ENCODE results near the gene FGR.

- TF ChIP-seq CTCF (conservative IDR thresholded peaks at IDR 0.05; ENCODE audit: low read depth in 2 of 2) (no peak), REST (IDR thresholded peaks at IDR 0.05; ENCODE audit: unreplicated experiment) (no peak), EZH2 (IDR thresholded peaks at IDR 0.05; ENCODE audit: low read depth, unreplicated experiment) (no peak), JUNB (IDR thresholded peaks at IDR 0.05; ENCODE audit: unreplicated experiment) (no peak), EZH2phosphoT487 (IDR thresholded peaks at IDR 0.05; ENCODE audit: unreplicated experiment) (no peak)
Measured at GRCh38 chr1:27635396-27636142, 584 bp upstream of the FGR start.

Data from GM23338 (cell line).